Lower leg skin (tissue), 3 donors: ENCODE results near the gene SEC61B.

Experiments used
- POLR2A ChIP-seq, 2 donors: fragments of 450-650 bp; IDR thresholded peaks; one replicate each; pipeline ENCODE4 v1.6.1; 2016 to 2017; ENCODE audit warnings: antibody characterized with exemption in 2 of 2, mild to moderate bottlenecking in 1 of 2, moderate library complexity in 1 of 2
- TF ChIP-seq, protein P1 (sequence below), 3 donors: fragments of 450-650 bp; IDR thresholded peaks; one replicate each; pipeline ENCODE4 v1.5.1; 2016; ENCODE audit warnings: antibody characterized with exemption in 3 of 3, mild to moderate bottlenecking in 3 of 3, moderate library complexity in 2 of 3

DNA sequence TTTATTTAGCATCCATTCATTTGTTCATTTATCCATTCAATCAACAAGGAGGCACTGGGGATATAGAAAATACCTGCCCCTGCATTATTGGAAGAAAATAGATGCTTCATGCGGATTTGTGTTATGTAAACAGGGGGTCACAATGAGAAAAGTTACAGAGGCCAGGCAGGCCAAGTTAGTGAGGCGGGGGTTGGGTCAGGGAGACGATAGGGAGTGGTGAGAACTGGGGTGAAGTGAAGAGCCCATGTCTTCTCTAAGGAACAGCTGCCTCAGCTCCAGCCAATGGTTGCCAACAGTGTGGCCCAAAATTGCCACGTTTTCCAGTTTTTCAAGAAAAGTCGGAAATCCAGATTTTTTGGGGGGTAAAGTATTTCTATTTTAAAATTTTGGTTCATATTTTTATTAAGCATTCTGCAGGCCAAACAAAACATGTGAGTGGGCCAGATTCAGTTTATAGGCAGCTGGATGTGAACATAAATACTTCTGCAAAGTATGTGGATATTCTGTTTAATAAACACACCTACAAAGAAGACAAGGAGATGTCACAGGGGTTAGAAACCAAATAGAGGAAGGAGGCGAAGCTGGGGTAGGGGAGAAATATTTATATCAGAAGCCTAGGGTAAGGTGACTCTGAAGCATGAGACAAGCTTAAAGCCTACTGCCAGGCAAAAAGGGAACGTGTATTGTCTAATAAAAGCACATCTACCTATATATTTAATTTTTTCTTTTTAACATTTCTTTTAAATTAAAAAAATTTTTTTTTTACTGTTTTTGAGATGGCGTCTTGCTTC lies 44.3 kb upstream of the SEC61B start:
- TF ChIP-seq POLR2A (IDR thresholded peaks at IDR 0.05): no peak
- TF ChIP-seq, protein P1, sequence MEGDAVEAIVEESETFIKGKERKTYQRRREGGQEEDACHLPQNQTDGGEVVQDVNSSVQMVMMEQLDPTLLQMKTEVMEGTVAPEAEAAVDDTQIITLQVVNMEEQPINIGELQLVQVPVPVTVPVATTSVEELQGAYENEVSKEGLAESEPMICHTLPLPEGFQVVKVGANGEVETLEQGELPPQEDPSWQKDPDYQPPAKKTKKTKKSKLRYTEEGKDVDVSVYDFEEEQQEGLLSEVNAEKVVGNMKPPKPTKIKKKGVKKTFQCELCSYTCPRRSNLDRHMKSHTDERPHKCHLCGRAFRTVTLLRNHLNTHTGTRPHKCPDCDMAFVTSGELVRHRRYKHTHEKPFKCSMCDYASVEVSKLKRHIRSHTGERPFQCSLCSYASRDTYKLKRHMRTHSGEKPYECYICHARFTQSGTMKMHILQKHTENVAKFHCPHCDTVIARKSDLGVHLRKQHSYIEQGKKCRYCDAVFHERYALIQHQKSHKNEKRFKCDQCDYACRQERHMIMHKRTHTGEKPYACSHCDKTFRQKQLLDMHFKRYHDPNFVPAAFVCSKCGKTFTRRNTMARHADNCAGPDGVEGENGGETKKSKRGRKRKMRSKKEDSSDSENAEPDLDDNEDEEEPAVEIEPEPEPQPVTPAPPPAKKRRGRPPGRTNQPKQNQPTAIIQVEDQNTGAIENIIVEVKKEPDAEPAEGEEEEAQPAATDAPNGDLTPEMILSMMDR (IDR thresholded peaks at IDR 0.05): no peak
